DOHH2 (cell line): ENCODE data around the gene PLXNC1.

Source experiments
- CTCF ChIP-seq: fragments of 200-600 bp; sonication (generic); IDR thresholded peaks from one replicate; pipeline ENCODE4 v1.5.1; 2014; ENCODE audit warnings: antibody characterized with exemption, mild to moderate bottlenecking, low read depth, low read length; ENCODE audit not compliant: poor library complexity, severe bottlenecking
- EZH2phosphoT487 ChIP-seq: fragments of 200-600 bp; sonication (generic); IDR thresholded peaks from 2 replicates; pipeline ENCODE4 v1.6.1; 2017; ENCODE audit warnings: borderline replicate concordance, mild to moderate bottlenecking, antibody characterized with exemption, low read length, moderate library complexity, mixed read lengths

- TF ChIP-seq CTCF (no peak), EZH2phosphoT487 (no peak)
Observed at GRCh38 chr12:94183708-94184379, 35.5 kb downstream of the PLXNC1 start.
